Measurements from ENCODE around the gene TENT4A. TPM values are rescaled to one million over a fixed set of nuclear protein-coding genes. Genes with fewer than 3 reads are reported as not detected.

Gene TENT4A
- total RNA-seq, 1 donor = 21.4 TPM

GRCh38 chr5:6787941-6788340 lies 74.7 kb downstream of the TENT4A start:
- no peak for DNase-seq (ENCODE audit: insufficient read length, low spot score, missing footprints)
- H3K9me3 ChIP-seq (ENCODE audit: low read depth, low read length) = no peaks in the 10 kb centered on the region

DNA sequence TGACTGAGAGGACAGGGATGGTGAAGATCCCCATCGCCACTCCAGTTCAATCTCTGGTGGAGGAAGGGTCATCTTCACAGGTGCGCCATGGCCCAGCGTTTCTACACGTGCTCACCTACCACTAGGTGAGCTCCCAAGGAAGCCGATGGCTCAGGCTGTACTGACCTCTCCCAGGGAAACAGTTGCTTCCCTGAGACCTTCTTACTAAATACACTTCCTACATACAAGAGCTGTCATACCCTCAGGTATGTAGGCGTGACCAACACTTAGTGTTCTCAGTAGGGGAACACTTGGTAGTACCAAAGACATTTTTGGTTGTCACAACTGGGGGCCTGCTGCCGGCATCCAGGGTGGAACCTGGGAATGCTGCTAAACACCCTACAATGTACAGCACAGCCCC lies 75.2 kb downstream of the TENT4A start:
- Histone ChIP-seq H3K4me1 (ENCODE audit: insufficient read depth, low read length) (no peaks in the 10 kb centered on the region), H4K20me1 (ENCODE audit: insufficient read depth, low read length) (no peaks in the 10 kb centered on the region), H2AFZ (ENCODE audit: low read length) (no peak overlapping the region), H3K79me2 (ENCODE audit: insufficient read depth, low read length) (no peaks in the 10 kb centered on the region), H3K4me2 (ENCODE audit: insufficient read depth, low read length) (no peak overlapping the region), H3K9me3 (ENCODE audit: low read depth, low read length) (no peaks in the 10 kb centered on the region), H3K27me3 (ENCODE audit: insufficient read depth, low read length) (no peaks in the 10 kb centered on the region), H3K27ac (ENCODE audit: low read depth, low read length) (no peak overlapping the region), H3K4me3 (ENCODE audit: insufficient read depth, low read length) (no peak overlapping the region), H3K36me3 (ENCODE audit: insufficient read depth, low read length) (no peaks in the 10 kb centered on the region)
- no peak for DNase-seq (ENCODE audit: insufficient read length, low spot score, missing footprints)
- TF ChIP-seq, protein P1, sequence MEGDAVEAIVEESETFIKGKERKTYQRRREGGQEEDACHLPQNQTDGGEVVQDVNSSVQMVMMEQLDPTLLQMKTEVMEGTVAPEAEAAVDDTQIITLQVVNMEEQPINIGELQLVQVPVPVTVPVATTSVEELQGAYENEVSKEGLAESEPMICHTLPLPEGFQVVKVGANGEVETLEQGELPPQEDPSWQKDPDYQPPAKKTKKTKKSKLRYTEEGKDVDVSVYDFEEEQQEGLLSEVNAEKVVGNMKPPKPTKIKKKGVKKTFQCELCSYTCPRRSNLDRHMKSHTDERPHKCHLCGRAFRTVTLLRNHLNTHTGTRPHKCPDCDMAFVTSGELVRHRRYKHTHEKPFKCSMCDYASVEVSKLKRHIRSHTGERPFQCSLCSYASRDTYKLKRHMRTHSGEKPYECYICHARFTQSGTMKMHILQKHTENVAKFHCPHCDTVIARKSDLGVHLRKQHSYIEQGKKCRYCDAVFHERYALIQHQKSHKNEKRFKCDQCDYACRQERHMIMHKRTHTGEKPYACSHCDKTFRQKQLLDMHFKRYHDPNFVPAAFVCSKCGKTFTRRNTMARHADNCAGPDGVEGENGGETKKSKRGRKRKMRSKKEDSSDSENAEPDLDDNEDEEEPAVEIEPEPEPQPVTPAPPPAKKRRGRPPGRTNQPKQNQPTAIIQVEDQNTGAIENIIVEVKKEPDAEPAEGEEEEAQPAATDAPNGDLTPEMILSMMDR (IDR thresholded peaks at IDR 0.05; ENCODE audit: extremely low read depth, low read depth, low read length) = no peak

More at GRCh38 chr5:6787941-6788340, 74.7 kb downstream of the TENT4A start:
- TF ChIP-seq, protein P1 (IDR thresholded peaks at IDR 0.05; ENCODE audit: extremely low read depth, low read depth, low read length) = no peak
- Histone ChIP-seq H3K4me3 (ENCODE audit: insufficient read depth, low read length) (no peak overlapping the region), H4K20me1 (ENCODE audit: insufficient read depth, low read length) (no peaks in the 10 kb centered on the region), H3K36me3 (ENCODE audit: insufficient read depth, low read length) (no peaks in the 10 kb centered on the region), H3K4me2 (ENCODE audit: insufficient read depth, low read length) (no peak overlapping the region), H3K27me3 (ENCODE audit: insufficient read depth, low read length) (no peaks in the 10 kb centered on the region), H3K27ac (ENCODE audit: low read depth, low read length) (no peak overlapping the region), H3K4me1 (ENCODE audit: insufficient read depth, low read length) (no peaks in the 10 kb centered on the region), H3K79me2 (ENCODE audit: insufficient read depth, low read length) (no peaks in the 10 kb centered on the region), H2AFZ (ENCODE audit: low read length) (no peak overlapping the region)

GRCh38 chr5:6788956-6789649 lies 75.9 kb downstream of the TENT4A start:
- H3K9me3 ChIP-seq (ENCODE audit: low read depth, low read length) = no peaks in the 10 kb centered on the region
- TF ChIP-seq, protein P1 (IDR thresholded peaks at IDR 0.05; ENCODE audit: extremely low read depth, low read depth, low read length) = no peak

GRCh38 chr5:6790346-6790865 lies 77.2 kb downstream of the TENT4A start:
- Histone ChIP-seq H3K4me2 (ENCODE audit: insufficient read depth, low read length) (no peak overlapping the region), H4K20me1 (ENCODE audit: insufficient read depth, low read length) (no peaks in the 10 kb centered on the region), H3K9me3 (ENCODE audit: low read depth, low read length) (no peaks in the 10 kb centered on the region), H3K4me1 (ENCODE audit: insufficient read depth, low read length) (no peaks in the 10 kb centered on the region), H3K27me3 (ENCODE audit: insufficient read depth, low read length) (no peaks in the 10 kb centered on the region), H3K79me2 (ENCODE audit: insufficient read depth, low read length) (no peaks in the 10 kb centered on the region), H3K27ac (ENCODE audit: low read depth, low read length) (no peak overlapping the region), H2AFZ (ENCODE audit: low read length) (no peak overlapping the region), H3K4me3 (ENCODE audit: insufficient read depth, low read length) (no peak overlapping the region), H3K36me3 (ENCODE audit: insufficient read depth, low read length) (no peaks in the 10 kb centered on the region)
- TF ChIP-seq, protein P1 (IDR thresholded peaks at IDR 0.05; ENCODE audit: extremely low read depth, low read depth, low read length) = no peak
- DNase-seq (ENCODE audit: insufficient read length, low spot score, missing footprints) = no peak

More at GRCh38 chr5:6788956-6789649, 75.9 kb downstream of the TENT4A start:
- H3K4me1 ChIP-seq (ENCODE audit: insufficient read depth, low read length) = no peaks in the 10 kb centered on the region
- no peak overlapping the region for H3K4me3 ChIP-seq (ENCODE audit: insufficient read depth, low read length)
- H3K27me3 ChIP-seq (ENCODE audit: insufficient read depth, low read length) = no peaks in the 10 kb centered on the region
- no peak overlapping the region for H3K4me2 ChIP-seq (ENCODE audit: insufficient read depth, low read length)
- no peaks in the 10 kb centered on the region for H3K79me2 ChIP-seq (ENCODE audit: insufficient read depth, low read length)
- H2AFZ ChIP-seq (ENCODE audit: low read length) = no peak overlapping the region
- no peak overlapping the region for H3K27ac ChIP-seq (ENCODE audit: low read depth, low read length)
- H3K36me3 ChIP-seq (ENCODE audit: insufficient read depth, low read length) = no peaks in the 10 kb centered on the region
- peak; percentile 32 for DNase-seq (ENCODE audit: insufficient read length, low spot score, missing footprints)
- no peaks in the 10 kb centered on the region for H4K20me1 ChIP-seq (ENCODE audit: insufficient read depth, low read length)

Measured in osteoblast (primary cell).